Prostate gland (tissue), 2 donors: Measurements from ENCODE around the gene VAPB.

Experiments used
- POLR2AphosphoS5 ChIP-seq: sonication (generic); formaldehyde crosslinking; IDR thresholded peaks from one replicate; pipeline ENCODE4 v1.6.1; 2017; ENCODE audit warnings: antibody characterized with exemption
- TF ChIP-seq, protein P1 (sequence below), 4 experiments: fragments of 200-600 bp in 2 of 4; fragments of 450-650 bp in 2 of 4; sonication (generic) in 2 of 4; IDR thresholded peaks; 1 replicate in 3 of 4; 2 replicates in 1 of 4; pipeline ENCODE4 v1.5.1; 2016 to 2019; ENCODE audit warnings: antibody characterized with exemption in 4 of 4, mild to moderate bottlenecking in 2 of 4, moderate library complexity in 2 of 4

DNA sequence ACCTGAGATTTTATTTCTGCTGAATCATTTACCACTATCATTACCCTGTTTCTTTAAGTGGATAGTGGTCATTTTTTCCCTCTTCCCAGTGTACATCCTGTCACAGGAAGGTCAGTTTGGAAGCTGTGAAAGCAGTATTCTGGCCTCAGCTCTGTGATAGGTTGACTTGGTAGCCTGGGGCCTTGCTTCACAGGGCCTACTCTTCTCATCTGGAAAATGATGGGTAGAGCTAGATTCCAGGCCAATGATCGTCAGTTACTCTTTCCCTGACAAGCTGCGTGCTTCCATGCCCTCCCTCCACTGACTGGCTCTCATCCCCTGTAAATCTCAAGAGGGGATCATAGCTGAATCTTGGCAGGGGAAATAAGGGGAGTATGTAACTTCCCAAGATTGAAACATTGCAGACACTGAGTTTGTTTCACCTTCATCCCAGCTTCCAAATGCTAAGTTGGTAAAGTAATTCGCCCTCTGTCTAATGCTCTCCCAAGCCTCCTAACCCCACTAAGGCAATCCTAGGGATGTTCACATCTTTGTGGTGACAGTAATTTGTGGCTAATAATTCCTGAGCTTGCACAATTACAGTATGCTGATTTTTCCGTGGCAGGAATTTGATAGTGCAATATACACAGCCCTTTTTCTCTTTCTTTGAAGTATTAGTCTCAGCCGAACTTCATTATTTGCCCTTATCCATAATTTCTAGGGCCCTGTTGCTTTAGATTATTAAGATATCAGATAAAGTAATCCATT is 51.2 kb downstream of the VAPB start:
- TF ChIP-seq, protein P1, sequence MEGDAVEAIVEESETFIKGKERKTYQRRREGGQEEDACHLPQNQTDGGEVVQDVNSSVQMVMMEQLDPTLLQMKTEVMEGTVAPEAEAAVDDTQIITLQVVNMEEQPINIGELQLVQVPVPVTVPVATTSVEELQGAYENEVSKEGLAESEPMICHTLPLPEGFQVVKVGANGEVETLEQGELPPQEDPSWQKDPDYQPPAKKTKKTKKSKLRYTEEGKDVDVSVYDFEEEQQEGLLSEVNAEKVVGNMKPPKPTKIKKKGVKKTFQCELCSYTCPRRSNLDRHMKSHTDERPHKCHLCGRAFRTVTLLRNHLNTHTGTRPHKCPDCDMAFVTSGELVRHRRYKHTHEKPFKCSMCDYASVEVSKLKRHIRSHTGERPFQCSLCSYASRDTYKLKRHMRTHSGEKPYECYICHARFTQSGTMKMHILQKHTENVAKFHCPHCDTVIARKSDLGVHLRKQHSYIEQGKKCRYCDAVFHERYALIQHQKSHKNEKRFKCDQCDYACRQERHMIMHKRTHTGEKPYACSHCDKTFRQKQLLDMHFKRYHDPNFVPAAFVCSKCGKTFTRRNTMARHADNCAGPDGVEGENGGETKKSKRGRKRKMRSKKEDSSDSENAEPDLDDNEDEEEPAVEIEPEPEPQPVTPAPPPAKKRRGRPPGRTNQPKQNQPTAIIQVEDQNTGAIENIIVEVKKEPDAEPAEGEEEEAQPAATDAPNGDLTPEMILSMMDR (IDR thresholded peaks at IDR 0.05): no peak
- TF ChIP-seq POLR2AphosphoS5: no peak
